Mucosa of stomach (tissue), 1 donor: Measurements from ENCODE around the gene FZD2.

ENCODE experiments used
- H3K27me3 ChIP-seq: one replicate; pipeline ENCODE4 v1.7.0; 2013; ENCODE audit warnings: mild to moderate bottlenecking, low read length; ENCODE audit not compliant: control insufficient read depth, insufficient read depth
- H3K36me3 ChIP-seq: one replicate; pipeline ENCODE4 v1.7.0; 2013; ENCODE audit warnings: low read length; ENCODE audit not compliant: control insufficient read depth, insufficient read depth
- H3K4me1 ChIP-seq: one replicate; pipeline ENCODE4 v1.7.0; 2013; ENCODE audit warnings: mild to moderate bottlenecking, low read length; ENCODE audit not compliant: control insufficient read depth, insufficient read depth
- H3K4me3 ChIP-seq: one replicate; pipeline ENCODE4 v1.7.0; 2013; ENCODE audit warnings: low read length
- H3K9ac ChIP-seq: one replicate; pipeline ENCODE4 v1.7.0; 2013; ENCODE audit warnings: mild to moderate bottlenecking, low read length, moderate library complexity
- H3K9me3 ChIP-seq: one replicate; pipeline ENCODE4 v1.7.0; 2013; ENCODE audit warnings: mild to moderate bottlenecking, low read length, moderate library complexity; ENCODE audit not compliant: control insufficient read depth
- donor health status: Pancreatic carcinoma.

Gene FZD2

GRCh38 chr17:44549686-44550085 is 7.6 kb upstream of the FZD2 start:
- Histone ChIP-seq H3K9ac (no peak overlapping the region), H3K36me3 (no peaks in the 10 kb centered on the region), H3K27me3 (peaks cover 13% of the 10 kb centered on the region), H3K4me3 (no peak overlapping the region), H3K9me3 (no peaks in the 10 kb centered on the region), H3K4me1 (peaks cover 8% of the 10 kb centered on the region)

DNA sequence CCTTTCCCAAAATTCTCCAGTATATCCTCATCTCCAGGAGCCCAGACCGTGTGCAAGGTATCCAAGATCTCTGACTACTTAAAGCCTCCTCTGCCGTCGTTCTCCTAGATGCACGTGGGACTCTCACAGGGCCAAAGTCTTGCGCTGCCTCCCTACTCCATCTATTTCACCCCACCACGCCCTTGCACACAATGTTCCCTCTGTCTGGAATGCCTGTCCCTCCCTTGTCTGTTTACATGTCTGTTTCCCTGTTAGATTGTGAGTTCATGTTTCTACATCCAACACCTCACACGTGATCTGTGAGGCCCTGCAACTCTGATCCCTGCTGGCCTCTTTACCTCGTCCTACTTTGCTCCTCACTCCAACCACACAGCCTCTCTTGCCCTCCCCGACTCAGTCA is 4.9 kb upstream of the FZD2 start:
- Histone ChIP-seq H3K36me3 (no peaks in the 10 kb centered on the region), H3K4me1 (peaks cover 17% of the 10 kb centered on the region), H3K4me3 (no peak overlapping the region), H3K9me3 (no peaks in the 10 kb centered on the region), H3K27me3 (peaks cover 23% of the 10 kb centered on the region), H3K9ac (no peak overlapping the region)

DNA sequence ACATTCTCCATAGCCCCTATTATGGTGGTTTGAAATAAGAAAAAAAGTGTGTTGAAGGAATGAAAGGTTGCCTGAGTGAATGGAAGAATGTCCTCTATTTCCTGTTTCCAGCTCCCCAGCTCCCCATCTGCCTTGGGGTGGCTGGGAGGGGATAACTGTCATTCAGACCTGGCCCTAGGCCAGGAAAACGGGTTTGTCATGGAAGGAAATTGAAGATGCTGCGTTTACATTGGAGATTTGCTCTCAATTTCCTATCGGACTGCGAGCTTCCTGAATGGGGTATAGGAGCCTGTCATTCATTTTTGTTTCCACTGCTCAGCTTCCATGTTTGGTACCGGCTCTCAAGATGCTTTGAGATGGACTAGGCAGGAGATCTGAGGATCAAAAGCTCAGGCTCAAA is 2.2 kb upstream of the FZD2 start:
- H3K4me3 ChIP-seq = no peak overlapping the region
- H3K4me1 ChIP-seq = peaks cover 17% of the 10 kb centered on the region
- peaks cover 38% of the 10 kb centered on the region for H3K27me3 ChIP-seq
- H3K9ac ChIP-seq = no peak overlapping the region
- H3K36me3 ChIP-seq = no peaks in the 10 kb centered on the region
- H3K9me3 ChIP-seq = no peaks in the 10 kb centered on the region

DNA sequence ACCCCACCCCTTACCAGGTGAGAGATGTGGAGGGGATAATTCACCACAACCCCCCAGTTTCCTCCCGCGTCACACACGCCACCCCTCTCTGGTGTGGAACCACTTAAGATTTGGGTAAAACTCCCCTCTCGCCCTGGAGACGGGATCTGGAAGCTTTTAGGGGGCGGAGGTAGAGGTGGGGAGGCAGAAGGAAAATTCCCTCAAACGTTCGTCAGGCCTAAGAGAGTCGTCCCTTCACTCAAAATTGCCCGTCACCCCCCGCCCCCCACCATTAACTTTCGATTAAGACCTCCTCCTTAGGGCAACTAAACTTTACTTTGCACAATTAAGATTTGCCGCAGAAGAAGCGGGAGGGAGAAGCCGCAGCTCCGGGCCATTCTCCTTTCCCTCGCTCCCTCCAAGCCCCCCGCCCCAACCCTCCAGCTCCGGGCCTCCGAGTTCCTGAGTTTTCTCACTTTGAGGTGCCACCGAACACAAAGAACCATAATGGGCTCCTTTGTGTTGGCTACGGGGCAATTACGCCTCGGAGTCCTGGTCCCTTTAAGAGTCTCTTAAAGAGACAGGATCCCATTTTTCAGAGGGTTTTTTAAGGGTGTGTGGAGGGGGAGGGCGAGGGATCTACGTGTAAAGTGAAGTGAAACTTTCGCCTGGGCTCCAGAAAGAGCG is 985 bp upstream of the FZD2 start:
- H3K4me3 ChIP-seq = peak overlapping the region; percentile 20
- H3K27me3 ChIP-seq = peaks cover 45% of the 10 kb centered on the region
- H3K4me1 ChIP-seq = peaks cover 17% of the 10 kb centered on the region
- no peaks in the 10 kb centered on the region for H3K9me3 ChIP-seq
- peak overlapping the region; percentile 67 for H3K9ac ChIP-seq
- no peaks in the 10 kb centered on the region for H3K36me3 ChIP-seq

- H3K4me3 ChIP-seq = no peak overlapping the region
- H3K27me3 ChIP-seq = peaks cover 56% of the 10 kb centered on the region
- no peaks in the 10 kb centered on the region for H3K36me3 ChIP-seq
- H3K9ac ChIP-seq = no peak overlapping the region
- H3K4me1 ChIP-seq = peaks cover 8% of the 10 kb centered on the region
- H3K9me3 ChIP-seq = no peaks in the 10 kb centered on the region
Measured at GRCh38 chr17:44557651-44558285, 484 bp downstream of the FZD2 start.

DNA sequence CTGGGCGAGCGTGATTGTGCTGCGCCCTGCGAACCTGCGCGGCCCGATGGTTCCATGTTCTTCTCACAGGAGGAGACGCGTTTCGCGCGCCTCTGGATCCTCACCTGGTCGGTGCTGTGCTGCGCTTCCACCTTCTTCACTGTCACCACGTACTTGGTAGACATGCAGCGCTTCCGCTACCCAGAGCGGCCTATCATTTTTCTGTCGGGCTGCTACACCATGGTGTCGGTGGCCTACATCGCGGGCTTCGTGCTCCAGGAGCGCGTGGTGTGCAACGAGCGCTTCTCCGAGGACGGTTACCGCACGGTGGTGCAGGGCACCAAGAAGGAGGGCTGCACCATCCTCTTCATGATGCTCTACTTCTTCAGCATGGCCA is 1.0 kb downstream of the FZD2 start:
- Histone ChIP-seq H3K4me3 (no peak overlapping the region), H3K36me3 (no peaks in the 10 kb centered on the region), H3K9ac (no peak overlapping the region), H3K27me3 (peaks cover 56% of the 10 kb centered on the region), H3K9me3 (no peaks in the 10 kb centered on the region), H3K4me1 (peaks cover 8% of the 10 kb centered on the region)

- no peaks in the 10 kb centered on the region for H3K9me3 ChIP-seq
- no peaks in the 10 kb centered on the region for H3K36me3 ChIP-seq
- peaks cover 56% of the 10 kb centered on the region for H3K27me3 ChIP-seq
- H3K4me1 ChIP-seq = peaks cover 8% of the 10 kb centered on the region
- no peak overlapping the region for H3K4me3 ChIP-seq
- H3K9ac ChIP-seq = no peak overlapping the region
Measured at GRCh38 chr17:44558710-44559633, 1.7 kb downstream of the FZD2 start.

- Histone ChIP-seq H3K9ac (no peak overlapping the region), H3K36me3 (no peaks in the 10 kb centered on the region), H3K27me3 (peaks cover 56% of the 10 kb centered on the region), H3K4me3 (no peak overlapping the region), H3K9me3 (no peaks in the 10 kb centered on the region), H3K4me1 (peaks cover 8% of the 10 kb centered on the region)
Measured at GRCh38 chr17:44559634-44560554, 2.6 kb downstream of the FZD2 start.

DNA sequence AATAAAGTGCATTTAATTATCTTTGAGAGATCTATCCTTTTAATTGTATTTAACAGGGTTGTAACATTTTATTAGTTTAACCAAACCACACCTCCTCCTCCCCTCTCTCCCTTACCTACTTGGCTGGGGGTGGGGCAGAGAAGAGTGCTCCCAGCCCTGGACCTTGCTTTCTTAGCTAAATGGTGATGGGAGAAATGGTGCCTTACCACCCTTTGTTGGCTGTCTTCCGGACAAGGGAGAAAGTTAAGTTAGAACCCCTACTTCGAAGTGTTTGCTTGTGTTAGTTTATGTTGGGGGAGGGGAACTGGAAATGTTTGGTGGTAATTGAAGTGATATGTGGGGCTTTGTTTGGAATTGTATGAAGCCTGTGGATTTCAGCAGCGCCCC is 3.9 kb downstream of the FZD2 start:
- Histone ChIP-seq H3K27me3 (peaks cover 51% of the 10 kb centered on the region), H3K4me1 (peaks cover 8% of the 10 kb centered on the region), H3K9me3 (no peaks in the 10 kb centered on the region), H3K4me3 (no peak overlapping the region), H3K9ac (no peak overlapping the region), H3K36me3 (no peaks in the 10 kb centered on the region)

DNA sequence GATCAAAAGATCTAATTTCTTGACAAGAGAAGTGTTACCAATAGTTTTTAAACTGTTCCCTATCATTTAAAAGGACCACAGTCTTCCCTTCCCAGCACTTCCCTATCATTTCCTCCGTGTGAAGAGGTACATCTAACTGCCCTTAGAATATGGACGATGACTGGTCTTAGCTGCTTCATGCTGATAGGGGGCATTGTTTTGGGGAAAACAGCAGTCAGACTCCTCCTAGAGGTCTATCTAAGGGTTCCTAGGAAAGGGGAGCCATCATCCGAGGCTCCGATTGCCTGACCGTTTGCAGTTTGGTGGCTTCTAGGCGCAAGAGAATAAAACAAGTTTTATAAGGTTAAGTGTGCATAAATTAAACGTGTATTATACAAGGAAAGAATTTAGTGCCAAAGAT is 7.1 kb downstream of the FZD2 start:
- H3K9me3 ChIP-seq = no peaks in the 10 kb centered on the region
- no peak overlapping the region for H3K4me3 ChIP-seq
- H3K36me3 ChIP-seq = no peaks in the 10 kb centered on the region
- no peaks in the 10 kb centered on the region for H3K4me1 ChIP-seq
- H3K27me3 ChIP-seq = peaks cover 25% of the 10 kb centered on the region
- H3K9ac ChIP-seq = no peak overlapping the region

DNA sequence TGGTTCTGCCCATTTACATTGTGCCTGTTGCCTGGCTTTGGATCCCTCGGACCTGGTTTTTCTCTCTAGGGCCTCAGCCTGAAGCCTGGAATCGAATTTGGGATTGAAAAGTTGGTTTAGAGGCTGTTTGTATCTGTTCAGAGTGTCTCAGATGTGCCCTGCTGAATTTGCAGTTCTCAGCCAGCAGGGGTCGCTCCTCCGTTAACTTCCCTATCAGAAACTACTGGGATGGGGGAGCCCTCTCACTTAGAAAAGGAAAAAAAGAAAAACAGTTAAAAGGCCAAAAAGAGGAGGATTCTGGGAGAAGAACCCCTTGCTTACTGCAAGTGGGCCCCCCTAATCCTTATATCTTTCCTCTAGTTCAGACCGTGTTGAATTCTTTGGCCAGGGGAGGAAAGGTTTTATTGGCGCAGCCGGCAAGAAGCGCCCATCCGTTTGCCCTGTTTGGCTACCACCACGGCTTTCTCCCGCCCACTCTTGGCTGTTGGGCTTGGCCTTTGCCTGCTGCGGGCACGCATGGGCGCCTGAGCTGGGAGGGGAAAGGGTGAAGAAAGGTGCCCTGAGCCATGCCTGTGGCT is 8.7 kb downstream of the FZD2 start:
- H3K9me3 ChIP-seq = no peaks in the 10 kb centered on the region
- H3K4me1 ChIP-seq = no peaks in the 10 kb centered on the region
- H3K9ac ChIP-seq = no peak overlapping the region
- H3K4me3 ChIP-seq = no peak overlapping the region
- peaks cover 14% of the 10 kb centered on the region for H3K27me3 ChIP-seq
- H3K36me3 ChIP-seq = no peaks in the 10 kb centered on the region
